ENCODE data around the gene STX8.
"Not testable (repeated sequence)": the region's sequence is repeated elsewhere in the genome, so short reads cannot be mapped to it uniquely, and the experiment has no call there.

The STX8 gene

DNA sequence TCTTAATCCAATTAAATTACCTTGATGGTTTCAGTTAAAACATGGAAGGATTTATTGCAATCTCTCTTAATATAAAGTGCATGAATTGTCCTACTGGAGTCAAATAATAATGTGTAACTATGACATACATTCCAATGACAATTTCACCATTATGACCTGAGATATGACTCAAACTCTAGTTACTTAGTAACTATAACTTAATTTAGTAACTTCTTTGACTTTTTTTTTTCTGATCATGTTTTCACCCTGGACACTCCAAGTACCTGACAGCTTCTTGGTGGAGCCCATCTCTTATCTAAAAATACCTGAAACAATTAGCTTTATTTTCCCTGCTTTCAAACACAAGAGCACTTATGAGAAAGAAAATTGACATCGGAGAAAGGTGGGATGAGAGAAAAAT, 123.7 kb downstream of the STX8 start:
- no peak overlapping the region for H3K4me3 ChIP-seq (ENCODE audit: low read depth, low read length)
- no peak for DNase-seq (ENCODE audit: low read depth)
- TF ChIP-seq, protein P1, sequence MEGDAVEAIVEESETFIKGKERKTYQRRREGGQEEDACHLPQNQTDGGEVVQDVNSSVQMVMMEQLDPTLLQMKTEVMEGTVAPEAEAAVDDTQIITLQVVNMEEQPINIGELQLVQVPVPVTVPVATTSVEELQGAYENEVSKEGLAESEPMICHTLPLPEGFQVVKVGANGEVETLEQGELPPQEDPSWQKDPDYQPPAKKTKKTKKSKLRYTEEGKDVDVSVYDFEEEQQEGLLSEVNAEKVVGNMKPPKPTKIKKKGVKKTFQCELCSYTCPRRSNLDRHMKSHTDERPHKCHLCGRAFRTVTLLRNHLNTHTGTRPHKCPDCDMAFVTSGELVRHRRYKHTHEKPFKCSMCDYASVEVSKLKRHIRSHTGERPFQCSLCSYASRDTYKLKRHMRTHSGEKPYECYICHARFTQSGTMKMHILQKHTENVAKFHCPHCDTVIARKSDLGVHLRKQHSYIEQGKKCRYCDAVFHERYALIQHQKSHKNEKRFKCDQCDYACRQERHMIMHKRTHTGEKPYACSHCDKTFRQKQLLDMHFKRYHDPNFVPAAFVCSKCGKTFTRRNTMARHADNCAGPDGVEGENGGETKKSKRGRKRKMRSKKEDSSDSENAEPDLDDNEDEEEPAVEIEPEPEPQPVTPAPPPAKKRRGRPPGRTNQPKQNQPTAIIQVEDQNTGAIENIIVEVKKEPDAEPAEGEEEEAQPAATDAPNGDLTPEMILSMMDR (IDR thresholded peaks at IDR 0.05; ENCODE audit: control insufficient read depth, extremely low read depth, insufficient read depth) = no peak

DNA sequence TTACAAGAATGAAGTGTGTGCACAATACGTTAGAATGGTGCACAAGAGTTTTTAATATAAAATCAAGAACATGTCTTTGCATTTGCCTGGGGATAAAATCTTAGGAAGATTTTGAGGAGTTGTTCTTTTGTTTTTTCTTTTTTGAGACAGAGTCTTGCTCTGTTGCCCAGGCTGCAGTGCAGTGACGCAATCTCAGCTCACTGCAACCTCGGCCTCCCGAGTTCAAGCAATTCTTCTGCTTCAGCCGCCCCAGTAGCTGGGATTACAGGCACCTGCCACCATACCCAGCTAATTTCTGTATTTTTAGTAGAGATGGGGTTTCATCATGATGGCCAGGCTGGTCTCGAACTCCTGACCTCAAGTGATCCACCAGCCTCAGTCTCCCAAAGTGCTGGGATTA, 128.3 kb downstream of the STX8 start:
- DNase-seq (ENCODE audit: low read depth); H3K4me3 ChIP-seq (ENCODE audit: low read depth, low read length): not testable (repeated sequence)

DNA sequence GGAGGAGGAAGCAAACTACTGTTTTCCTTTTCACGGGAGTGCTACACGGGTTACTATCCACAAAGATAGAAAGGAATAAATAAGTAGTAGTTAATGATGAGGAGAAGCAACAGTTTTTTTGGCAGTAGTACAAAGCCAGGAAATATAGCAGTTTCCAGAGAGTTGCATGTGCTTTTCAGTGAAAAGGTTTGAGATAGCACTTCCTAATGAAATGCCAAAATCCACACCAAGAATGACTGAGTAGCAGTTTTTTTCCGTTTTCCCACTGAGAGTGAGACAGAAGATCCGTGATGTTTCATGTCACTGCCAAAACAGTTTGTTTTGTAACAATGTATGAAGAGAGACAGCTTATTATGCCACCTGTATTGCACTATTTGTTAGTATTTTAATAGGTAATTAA, 129.1 kb downstream of the STX8 start:
- TF ChIP-seq, protein P1 (IDR thresholded peaks at IDR 0.05; ENCODE audit: control insufficient read depth, extremely low read depth, insufficient read depth) = no peak
- no peak for DNase-seq (ENCODE audit: low read depth)
- H3K4me3 ChIP-seq (ENCODE audit: low read depth, low read length) = no peak overlapping the region

DNA sequence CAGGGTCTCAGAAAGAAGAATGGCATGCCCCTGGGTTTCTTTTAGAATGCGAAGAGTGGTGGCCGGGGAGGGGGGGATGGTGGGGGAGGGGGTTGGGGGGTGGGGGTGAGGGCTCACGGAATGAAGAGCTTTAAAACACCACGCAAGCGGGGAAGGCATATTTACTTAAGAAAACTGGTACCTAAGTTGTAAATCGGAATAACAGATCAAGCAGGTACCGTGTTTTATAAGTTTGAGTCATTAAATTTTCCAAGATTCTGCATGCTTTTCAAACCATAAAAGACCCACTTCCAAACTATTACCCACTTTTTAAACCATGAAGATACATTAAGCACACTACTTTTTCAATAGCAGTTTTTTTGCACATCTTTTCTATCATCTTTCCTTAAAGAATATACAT, 130.2 kb downstream of the STX8 start:
- DNase-seq (ENCODE audit: low read depth) = no peak
- H3K4me3 ChIP-seq (ENCODE audit: low read depth, low read length) = no peak overlapping the region
- TF ChIP-seq, protein P1 (IDR thresholded peaks at IDR 0.05; ENCODE audit: control insufficient read depth, extremely low read depth, insufficient read depth) = no peak

DNA sequence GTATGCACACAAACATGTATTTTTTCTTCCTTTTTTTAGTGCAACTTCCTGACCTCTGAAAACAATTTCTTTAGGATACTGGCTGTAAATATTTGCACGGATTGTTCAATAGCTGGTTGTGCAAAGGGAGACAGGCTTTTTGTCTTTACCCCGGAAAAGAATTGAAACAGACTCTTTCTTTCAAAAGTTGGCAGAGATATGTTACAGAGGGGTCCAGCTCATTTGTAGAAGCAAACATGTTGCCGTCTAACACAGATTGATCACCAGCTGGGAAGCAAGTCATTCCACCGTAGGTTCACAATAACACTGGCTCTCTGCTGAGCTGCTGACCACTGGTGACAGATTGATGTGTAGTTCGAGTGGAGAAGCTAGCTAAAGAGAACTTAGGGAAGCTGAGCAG, 130.9 kb downstream of the STX8 start:
- no peak overlapping the region for H3K4me3 ChIP-seq (ENCODE audit: low read depth, low read length)
- TF ChIP-seq, protein P1 (IDR thresholded peaks at IDR 0.05; ENCODE audit: control insufficient read depth, extremely low read depth, insufficient read depth) = no peak
- DNase-seq (ENCODE audit: low read depth) = no peak

DNA sequence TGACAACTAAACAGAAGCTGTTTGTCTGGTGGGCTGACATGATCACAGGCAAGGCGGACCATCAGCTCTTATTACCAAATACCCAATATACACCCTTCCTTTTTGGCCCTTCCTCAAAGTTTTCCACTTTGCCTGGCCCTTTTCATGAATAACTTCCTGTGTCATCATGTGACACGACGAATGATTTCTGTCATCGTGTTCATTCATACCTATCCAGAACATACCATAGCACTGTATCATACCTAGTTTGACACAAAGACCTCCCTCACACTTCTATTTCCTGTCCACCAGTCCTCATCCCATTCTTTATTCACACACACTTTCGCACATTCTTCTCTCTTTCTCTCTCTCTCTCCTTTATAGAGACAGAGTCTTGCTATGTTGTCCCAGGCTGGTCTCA, 131.8 kb downstream of the STX8 start:
- TF ChIP-seq, protein P1 (IDR thresholded peaks at IDR 0.05; ENCODE audit: control insufficient read depth, extremely low read depth, insufficient read depth) = no peak
- no peak for DNase-seq (ENCODE audit: low read depth)
- H3K4me3 ChIP-seq (ENCODE audit: low read depth, low read length) = no peak overlapping the region

DNA sequence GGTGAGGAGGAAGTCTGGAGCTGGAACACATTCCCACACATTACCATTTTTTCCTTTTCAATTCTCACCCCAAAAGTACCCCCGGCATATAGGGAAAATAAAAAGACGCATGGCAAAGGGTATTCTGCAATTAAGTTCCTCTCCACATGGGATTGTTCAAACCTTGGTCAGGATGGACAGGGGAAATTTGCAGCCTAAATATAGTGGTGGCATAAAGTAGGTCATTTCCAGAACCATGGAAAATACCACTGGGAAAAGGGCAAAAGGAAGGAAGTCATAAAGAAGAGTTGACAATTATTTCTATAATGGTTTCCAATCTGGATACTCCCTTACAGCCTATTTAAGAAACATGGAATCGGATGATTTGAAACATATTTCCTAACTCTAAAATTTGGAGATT, 135.8 kb downstream of the STX8 start:
- no peak overlapping the region for H3K4me3 ChIP-seq (ENCODE audit: low read depth, low read length)
- DNase-seq (ENCODE audit: low read depth) = no peak
- TF ChIP-seq, protein P1 (IDR thresholded peaks at IDR 0.05; ENCODE audit: control insufficient read depth, extremely low read depth, insufficient read depth) = no peak

DNA sequence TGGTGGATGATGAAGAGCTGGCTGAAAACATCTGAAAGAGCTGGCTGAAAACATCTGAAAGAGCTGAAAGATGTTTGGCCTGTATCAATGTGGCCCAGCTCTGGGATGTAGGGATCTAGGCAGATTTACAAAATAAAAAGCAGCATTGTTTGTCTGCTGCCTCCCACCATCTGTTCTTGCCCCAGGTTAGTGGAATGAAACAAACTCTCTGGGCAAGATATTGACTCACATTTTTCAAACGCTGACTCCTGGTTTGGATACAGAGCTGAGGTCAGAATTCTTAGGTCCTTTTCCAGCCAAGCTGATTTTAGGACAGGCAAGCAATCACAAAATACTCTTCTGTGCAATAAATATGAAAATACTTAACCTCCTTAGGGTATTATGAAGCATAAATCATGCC, 139.0 kb downstream of the STX8 start:
- H3K4me3 ChIP-seq (ENCODE audit: low read depth, low read length) = no peak overlapping the region
- TF ChIP-seq, protein P1 (IDR thresholded peaks at IDR 0.05; ENCODE audit: control insufficient read depth, extremely low read depth, insufficient read depth) = no peak
- DNase-seq (ENCODE audit: low read depth) = no peak

All from LNCaP clone FGC (cell line).